Measurements from ENCODE around the gene EPS15. TPM values are rescaled to one million over a fixed set of nuclear protein-coding genes. Genes with fewer than 3 reads are reported as not detected.

Gene EPS15
- total and polyA plus RNA-seq, 9 donors, result 20.9 to 84.0 (median 68.4) TPM

GRCh38 chr1:51427438-51427837 lies 91.6 kb downstream of the EPS15 start:
- no peaks in the 10 kb centered on the region for H3K9me3 ChIP-seq
- intact Hi-C loops (cut with DNase I), result no loop called here
- WGBS, 3 donors, result 98 to 100% (median 100%) methylated on average over 1 of the region's 1 CpG
- H3K27me3 ChIP-seq, result no peaks in the 10 kb centered on the region
- no peaks in the 10 kb centered on the region for H3K36me3 ChIP-seq
- TF ChIP-seq, protein P1, sequence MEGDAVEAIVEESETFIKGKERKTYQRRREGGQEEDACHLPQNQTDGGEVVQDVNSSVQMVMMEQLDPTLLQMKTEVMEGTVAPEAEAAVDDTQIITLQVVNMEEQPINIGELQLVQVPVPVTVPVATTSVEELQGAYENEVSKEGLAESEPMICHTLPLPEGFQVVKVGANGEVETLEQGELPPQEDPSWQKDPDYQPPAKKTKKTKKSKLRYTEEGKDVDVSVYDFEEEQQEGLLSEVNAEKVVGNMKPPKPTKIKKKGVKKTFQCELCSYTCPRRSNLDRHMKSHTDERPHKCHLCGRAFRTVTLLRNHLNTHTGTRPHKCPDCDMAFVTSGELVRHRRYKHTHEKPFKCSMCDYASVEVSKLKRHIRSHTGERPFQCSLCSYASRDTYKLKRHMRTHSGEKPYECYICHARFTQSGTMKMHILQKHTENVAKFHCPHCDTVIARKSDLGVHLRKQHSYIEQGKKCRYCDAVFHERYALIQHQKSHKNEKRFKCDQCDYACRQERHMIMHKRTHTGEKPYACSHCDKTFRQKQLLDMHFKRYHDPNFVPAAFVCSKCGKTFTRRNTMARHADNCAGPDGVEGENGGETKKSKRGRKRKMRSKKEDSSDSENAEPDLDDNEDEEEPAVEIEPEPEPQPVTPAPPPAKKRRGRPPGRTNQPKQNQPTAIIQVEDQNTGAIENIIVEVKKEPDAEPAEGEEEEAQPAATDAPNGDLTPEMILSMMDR (IDR thresholded peaks at IDR 0.05), result no peak
- TF ChIP-seq EP300 (IDR thresholded peaks at IDR 0.05) (no peak), POLR2A (IDR thresholded peaks at IDR 0.05) (no peak)
- DNase-seq, result no peak
- no peak overlapping the region for H3K27ac ChIP-seq
- H3K4me1 ChIP-seq (ENCODE audit: insufficient read depth), result peaks cover 7% of the 10 kb centered on the region
- H3K4me3 ChIP-seq, result no peak overlapping the region

DNA sequence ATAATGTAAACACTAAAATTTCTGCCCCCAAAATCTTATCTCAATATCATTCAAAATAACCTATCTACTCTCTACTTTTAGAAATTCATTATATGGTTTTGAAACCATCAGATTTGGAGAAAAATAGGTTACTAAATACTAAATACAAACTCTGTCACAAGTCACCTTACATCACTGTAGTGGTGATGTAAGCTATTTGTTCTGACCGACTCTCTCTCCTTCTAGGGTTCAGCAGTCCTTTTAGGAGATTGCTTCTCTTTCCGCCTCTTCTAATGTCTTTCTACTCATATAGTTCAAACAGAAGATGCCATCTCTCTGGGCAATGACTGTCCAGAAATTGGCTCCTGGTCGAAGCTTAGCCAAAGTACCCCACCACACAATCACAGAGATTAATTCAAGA lies 93.1 kb downstream of the EPS15 start:
- WGBS, 3 donors, result 97 to 98% (median 98%) methylated on average over 3 of the region's 3 CpGs
- intact Hi-C loops (cut with DNase I), result no loop called here
- DNase-seq, result no peak
- Histone ChIP-seq H3K36me3 (no peaks in the 10 kb centered on the region), H3K9me3 (no peaks in the 10 kb centered on the region), H3K27me3 (no peaks in the 10 kb centered on the region), H3K4me3 (no peak overlapping the region), H3K27ac (no peak overlapping the region), H3K4me1 (ENCODE audit: insufficient read depth) (peaks cover 7% of the 10 kb centered on the region)
- TF ChIP-seq, protein P1 (IDR thresholded peaks at IDR 0.05), result no peak
- TF ChIP-seq EP300 (IDR thresholded peaks at IDR 0.05) (no peak), POLR2A (IDR thresholded peaks at IDR 0.05) (no peak)

DNA sequence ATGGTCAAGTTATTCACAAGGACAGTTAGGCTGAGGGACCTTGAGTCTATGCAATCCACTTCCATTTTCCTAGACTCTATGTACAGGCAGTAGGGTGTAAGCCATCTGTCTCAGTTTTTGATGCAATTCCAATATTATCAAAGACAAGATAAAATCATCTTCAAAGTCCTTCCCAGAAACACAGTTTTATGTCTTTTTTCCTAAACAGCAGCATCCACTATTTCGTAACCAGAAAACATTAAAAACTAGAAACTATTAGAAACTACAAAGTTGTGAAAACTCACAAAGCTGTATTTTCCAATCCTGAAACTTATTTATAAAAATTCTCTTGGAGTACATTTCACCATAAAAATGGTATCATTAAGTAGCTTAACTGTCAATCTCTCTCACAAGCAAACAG lies 93.8 kb downstream of the EPS15 start:
- H3K36me3 ChIP-seq, result no peaks in the 10 kb centered on the region

GRCh38 chr1:51423073-51423821 lies 95.8 kb downstream of the EPS15 start:
- H3K4me3 ChIP-seq, result no peak overlapping the region

More for the DNA sequence above, 93.8 kb downstream of the EPS15 start:
- no peaks in the 10 kb centered on the region for H3K27me3 ChIP-seq
- H3K4me1 ChIP-seq (ENCODE audit: insufficient read depth), result peaks cover 7% of the 10 kb centered on the region
- H3K4me3 ChIP-seq, result no peak overlapping the region
- TF ChIP-seq POLR2A (IDR thresholded peaks at IDR 0.05) (no peak), EP300 (IDR thresholded peaks at IDR 0.05) (no peak)
- TF ChIP-seq, protein P1 (IDR thresholded peaks at IDR 0.05), result no peak
- whole genome bisulfite sequencing, 3 donors, result 93 to 100% (median 96%) methylated on average over 1 of the region's 1 CpG
- intact Hi-C loops (cut with DNase I), result no loop called here
- no peak overlapping the region for H3K27ac ChIP-seq
- H3K9me3 ChIP-seq, result no peaks in the 10 kb centered on the region
- DNase-seq, result no peak

More at GRCh38 chr1:51423073-51423821, 95.8 kb downstream of the EPS15 start:
- DNase-seq, result no peak
- Histone ChIP-seq H3K9me3 (no peaks in the 10 kb centered on the region), H3K27me3 (no peaks in the 10 kb centered on the region), H3K36me3 (no peaks in the 10 kb centered on the region), H3K4me1 (ENCODE audit: insufficient read depth) (peaks cover 7% of the 10 kb centered on the region), H3K27ac (no peak overlapping the region)
- TF ChIP-seq POLR2A (IDR thresholded peaks at IDR 0.05) (no peak), EP300 (IDR thresholded peaks at IDR 0.05) (no peak)
- TF ChIP-seq, protein P1 (IDR thresholded peaks at IDR 0.05), result no peak
- WGBS, 3 donors, result 12 to 24% (median 16%) methylated on average over 7 of the region's 7 CpGs
- intact Hi-C loops (cut with DNase I), result no loop called here

All from ovary (tissue), 9 donors.